ENCODE data around the gene PAN3.

- no peak for TF ChIP-seq CTCF (IDR thresholded peaks at IDR 0.05)
- TF ChIP-seq REST (IDR thresholded peaks at IDR 0.05; ENCODE audit: insufficient read depth in 1 of 2, low read depth in 2 of 2, low read length in 1 of 2), result no peak
Observed at GRCh38 chr13:28166257-28166656, 27.9 kb downstream of the PAN3 start.

Measured in Panc1 (cell line).